Thyroid gland (tissue), 4 donors: ENCODE data around the gene DNAAF1. TPM values are rescaled to one million over a fixed set of nuclear protein-coding genes. Genes with fewer than 3 reads are reported as not detected.

Experiments used
- DNase-seq, 2 donors: peaks; one replicate each; pipeline ENCODE4 v3.0.0-alpha.2; 2019
- H3K27ac ChIP-seq, 3 donors: fragments of 200-600 bp; sonication (generic); 1 replicate in 2 of 3; 2 replicates in 1 of 3; pipeline ENCODE4 v1.5.1; 2016 to 2019; ENCODE audit warnings: mild to moderate bottlenecking in 1 of 3, moderate library complexity in 1 of 3
- H3K27me3 ChIP-seq: fragments of 200-600 bp; sonication (generic); one replicate; pipeline ENCODE4 v1.5.1; 2019
- H3K36me3 ChIP-seq, 2 donors: fragments of 200-600 bp; sonication (generic); one replicate each; pipeline ENCODE4 v1.5.1; 2016 to 2019
- H3K4me1 ChIP-seq, 2 donors: fragments of 200-600 bp; sonication (generic); one replicate each; pipeline ENCODE4 v1.5.1; 2017 to 2019
- H3K4me3 ChIP-seq, 3 donors: fragments of 200-600 bp; sonication (generic); replicated peaks in 1 of 3; 1 replicate in 2 of 3; 2 replicates in 1 of 3; pipeline ENCODE4 v1.5.1; 2016; ENCODE audit warnings: mild to moderate bottlenecking in 1 of 3
- H3K9me3 ChIP-seq: fragments of 200-600 bp; sonication (generic); one replicate; pipeline ENCODE4 v1.5.1; 2017
- CTCF ChIP-seq, 6 experiments: fragments of 200-600 bp in 3 of 6; fragments of 450-650 bp in 3 of 6; sonication (generic) in 3 of 6; IDR thresholded peaks; one replicate each; pipeline ENCODE4 v1.5.1; 2016 to 2019; ENCODE audit warnings: antibody characterized with exemption in 6 of 6, mild to moderate bottlenecking in 2 of 6, inconsistent platforms in 1 of 6, moderate library complexity in 1 of 6
- POLR2A ChIP-seq, 2 donors: fragments of 450-650 bp; IDR thresholded peaks; one replicate each; pipeline ENCODE4 v1.6.1; 2017; ENCODE audit warnings: antibody characterized with exemption in 2 of 2, mild to moderate bottlenecking in 2 of 2, moderate library complexity in 1 of 2
- WGBS, 2 donors: methylation state at CpG; one replicate each; pipeline ENCODE4 v1.1.5; 2017; 5-methylcytosine and 5-hydroxymethylcytosine counted together
- intact Hi-C: fragments of 100-400 bp; cut with DNase I; formaldehyde crosslinking; loops from one replicate; pipeline ENCODE4 v1.15.1; 2023
- total RNA-seq, 4 donors: library from RNA; depleted of rRNA; stranded (reverse); fragments of >200 nt; gene quantifications; one replicate each; pipeline ENCODE4 v1.2.3, GENCODE V29; 2016

DNAAF1 gene
- total RNA-seq, 4 donors from 2014 or later = 1.5 to 11.2 (median 2.8) TPM

- intact Hi-C loops = no loop called here
- Histone ChIP-seq H3K36me3 (no peaks in the 10 kb centered on the region), H3K27ac (peak overlapping the region in 2 of 3 donors; percentile 88 to 89), H3K4me1 (peaks cover 15 to 20% of the 10 kb centered on the region in 2 donors), H3K4me3 (peak overlapping the region; percentile 27 to 96 (median 90)), H3K9me3 (no peaks in the 10 kb centered on the region), H3K27me3 (no peaks in the 10 kb centered on the region)
- 31 to 33% methylated on average over 13 of the region's 13 CpGs for WGBS, 2 donors
- TF ChIP-seq CTCF (IDR thresholded peaks at IDR 0.05) (no peak), POLR2A (IDR thresholded peaks at IDR 0.05) (no peak)
- DNase-seq = peak; percentile 17 to 18
Observed at GRCh38 chr16:84143784-84144199, 1.3 kb upstream of the DNAAF1 start.

- peaks cover 10 to 15% of the 10 kb centered on the region in 2 donors for H3K4me1 ChIP-seq
- DNase-seq = peak; percentile 42 to 44
- peak overlapping the region; percentile 27 to 96 (median 90) for H3K4me3 ChIP-seq
- H3K36me3 ChIP-seq = no peaks in the 10 kb centered on the region
- 2% methylated on average over 15 to 36 of the region's 39 CpGs for WGBS, 2 donors
- H3K27me3 ChIP-seq = no peaks in the 10 kb centered on the region
- no peaks in the 10 kb centered on the region for H3K9me3 ChIP-seq
- H3K27ac ChIP-seq = peak overlapping the region in 2 of 3 donors; percentile 88 to 89
- no peak for TF ChIP-seq CTCF (IDR thresholded peaks at IDR 0.05)
- peak in 1 of 2 donors; percentile 13 for TF ChIP-seq POLR2A (IDR thresholded peaks at IDR 0.05)
- intact Hi-C loops = no loop called here
Observed at GRCh38 chr16:84144209-84144858, 774 bp upstream of the DNAAF1 start.

GRCh38 chr16:84150926-84151325 lies 5.8 kb downstream of the DNAAF1 start:
- no peak overlapping the region for H3K4me3 ChIP-seq
- no peak overlapping the region for H3K27ac ChIP-seq
- H3K9me3 ChIP-seq = no peaks in the 10 kb centered on the region
- no peaks in the 10 kb centered on the region for H3K27me3 ChIP-seq
- WGBS, 2 donors = 85 to 94% methylated on average over 3 of the region's 3 CpGs
- intact Hi-C loops = no loop called here
- no peaks in the 10 kb centered on the region for H3K36me3 ChIP-seq
- H3K4me1 ChIP-seq = no peaks in the 10 kb centered on the region
- DNase-seq = no peak
- TF ChIP-seq CTCF (IDR thresholded peaks at IDR 0.05) (no peak), POLR2A (IDR thresholded peaks at IDR 0.05) (no peak)

- H3K27ac ChIP-seq = no peak overlapping the region
- H3K4me1 ChIP-seq = no peaks in the 10 kb centered on the region
- no peak for DNase-seq
- TF ChIP-seq POLR2A (IDR thresholded peaks at IDR 0.05) (no peak), CTCF (IDR thresholded peaks at IDR 0.05) (no peak)
- H3K9me3 ChIP-seq = no peaks in the 10 kb centered on the region
- no peaks in the 10 kb centered on the region for H3K27me3 ChIP-seq
- intact Hi-C loops = no loop called here
- H3K4me3 ChIP-seq = no peak overlapping the region
- WGBS, 2 donors = 74 to 83% methylated on average over 8 of the region's 8 CpGs
- H3K36me3 ChIP-seq = no peaks in the 10 kb centered on the region
Observed at GRCh38 chr16:84153660-84154214, 8.6 kb downstream of the DNAAF1 start.

GRCh38 chr16:84155226-84155625 lies 10.1 kb downstream of the DNAAF1 start:
- 90 to 98% methylated on average over 4 of the region's 4 CpGs for WGBS, 2 donors
- Histone ChIP-seq H3K4me3 (no peak overlapping the region), H3K9me3 (no peaks in the 10 kb centered on the region), H3K36me3 (no peaks in the 10 kb centered on the region), H3K27me3 (no peaks in the 10 kb centered on the region), H3K27ac (no peak overlapping the region), H3K4me1 (no peaks in the 10 kb centered on the region)
- intact Hi-C loops = no loop called here
- TF ChIP-seq CTCF (IDR thresholded peaks at IDR 0.05) (no peak), POLR2A (IDR thresholded peaks at IDR 0.05) (no peak)
- DNase-seq = no peak
